A549 (cell line): ENCODE measurements around the gene SLC35B2. TPM values are rescaled to one million over a fixed set of nuclear protein-coding genes. Genes with fewer than 3 reads are reported as not detected.
A peak's percentile ranks its signal among the peaks of the same experiment; 100 is the strongest.

Experiments
- ATAC-seq, 2 experiments: fragments of 200-7000 bp in 1 of 2; fragments of >200 bp in 1 of 2; cut with Nextera tagmentation in 1 of 2; cut with Tn5 transposase in 1 of 2; 3 replicates each; pipeline versions ENCODE4 v1.8.0 to v1.9.1; 2018 to 2020; ENCODE audit warnings: mild to moderate bottlenecking in 1 of 2, moderate library complexity in 1 of 2
- CTCF ChIA-PET: fragments of 300-600 bp; sonication (Branson Sonifier 250); formaldehyde crosslinking; extraction: SDS; loops from one replicate; lab custom pipeline; 2021; ENCODE audit warnings: antibody characterized with exemption, inconsistent platforms; lab: Yijun Ruan, JAX
- POLR2A ChIA-PET: fragments of 350-600 bp; formaldehyde crosslinking; extraction: SDS; loops from one replicate; lab custom pipeline; 2021; ENCODE audit warnings: antibody characterized with exemption, inconsistent platforms; lab: Yijun Ruan, JAX
- DNase-seq, 2 experiments: peaks; one replicate each; pipeline versions ENCODE4 v3.0.0 to v3.0.0-alpha.2; 2011 to 2016; ENCODE audit warnings: low read depth in 1 of 2, low spot score in 1 of 2
- FAIRE-seq: peaks from 2 replicates; lab custom pipeline; 2011; peaks lifted over from hg19 to GRCh38; lab: Jason Lieb, UNC
- H3K27ac ChIP-seq, 2 experiments: fragments of >200 bp; sonication (Bioruptor Twin); formaldehyde crosslinking; 3 replicates each; pipeline ENCODE4 v1.5.1; 2016 to 2017
- H3K4me1 ChIP-seq: fragments of >200 bp; sonication (Bioruptor Twin); formaldehyde crosslinking; 3 replicates; pipeline ENCODE4 v1.6.1; 2016
- H3K4me2 ChIP-seq: fragments of >200 bp; sonication (Bioruptor Twin); formaldehyde crosslinking; 3 replicates; pipeline ENCODE4 v1.6.1; 2016
- H3K4me3 ChIP-seq: fragments of >200 bp; sonication (Bioruptor Twin); formaldehyde crosslinking; 3 replicates; pipeline ENCODE4 v1.5.1; 2016
- H3K9me3 ChIP-seq: fragments of >200 bp; sonication (Bioruptor Twin); formaldehyde crosslinking; 3 replicates; pipeline ENCODE4 v1.6.1; 2016
- BCL3 ChIP-seq: fragments of >200 bp; sonication (Bioruptor Twin); formaldehyde crosslinking; IDR thresholded peaks from 3 replicates; pipeline ENCODE4 v1.6.1; 2016
- BHLHE40 ChIP-seq: IDR thresholded peaks from 2 replicates; pipeline ENCODE4 v1.6.1; 2012; ENCODE audit warnings: low read depth, low read length, inconsistent platforms
- CBX2 ChIP-seq: fragments of 200-600 bp; sonication (generic); IDR thresholded peaks from 2 replicates; pipeline ENCODE4 v1.6.1; 2016; ENCODE audit warnings: low read depth, mild to moderate bottlenecking, borderline replicate concordance
- CBX8 ChIP-seq: fragments of 200-600 bp; sonication (generic); IDR thresholded peaks from 2 replicates; pipeline ENCODE4 v1.6.1; 2016
- CEBPB ChIP-seq, 2 experiments: fragments of >200 bp in 1 of 2; sonication (Bioruptor Twin) in 1 of 2; formaldehyde crosslinking in 1 of 2; IDR thresholded peaks; 2 replicates each; pipeline ENCODE4 v1.6.1; 2012 to 2016
- CHD2 ChIP-seq: fragments of 150-350 bp; IDR thresholded peaks from 2 replicates; pipeline ENCODE4 v1.6.1; 2014; ENCODE audit warnings: low read length; ENCODE audit not compliant: partially characterized antibody
- CHD4 ChIP-seq: fragments of 200-600 bp; sonication (generic); IDR thresholded peaks from 2 replicates; pipeline ENCODE4 v1.6.1; 2016; ENCODE audit warnings: antibody characterized with exemption, mild to moderate bottlenecking, borderline replicate concordance
- CTCF ChIP-seq: fragments of >200 bp; sonication (Bioruptor Twin); formaldehyde crosslinking; IDR thresholded peaks from 3 replicates; pipeline ENCODE4 v1.5.1; 2016
- EHMT2 ChIP-seq: fragments of 200-600 bp; sonication (generic); IDR thresholded peaks from 2 replicates; pipeline ENCODE4 v1.6.1; 2016; ENCODE audit warnings: antibody characterized with exemption, low read depth, mild to moderate bottlenecking, moderate library complexity
- ESRRA ChIP-seq: fragments of 150-350 bp; IDR thresholded peaks from 2 replicates; pipeline ENCODE4 v1.6.1; 2014; ENCODE audit warnings: mild to moderate bottlenecking, low read length, borderline replicate concordance
- FOSB ChIP-seq: fragments of 250-450 bp; sonication (Bioruptor Pico); IDR thresholded peaks from 2 replicates; pipeline ENCODE4 v1.5.0; 2020; ENCODE audit warnings: mild to moderate bottlenecking, moderate library complexity
- GATA3 ChIP-seq: IDR thresholded peaks from 2 replicates; pipeline ENCODE4 v1.6.1; 2012; ENCODE audit warnings: borderline replicate concordance
- HDAC2 ChIP-seq: fragments of 200-600 bp; sonication (generic); IDR thresholded peaks from 2 replicates; pipeline ENCODE4 v1.6.1; 2016
- HEYL ChIP-seq: fragments of 250-450 bp; sonication (Bioruptor Pico); IDR thresholded peaks from 2 replicates; pipeline ENCODE4 v1.8.0; 2021; ENCODE audit warnings: mild to moderate bottlenecking, moderate library complexity
- HOXA7 ChIP-seq: fragments of 250-450 bp; sonication (Bioruptor Pico); IDR thresholded peaks from 2 replicates; pipeline ENCODE4 v1.5.0; 2020; ENCODE audit warnings: mild to moderate bottlenecking, moderate library complexity
- HOXB13 ChIP-seq: fragments of 250-450 bp; sonication (Bioruptor Pico); IDR thresholded peaks from 2 replicates; pipeline ENCODE4 v1.5.0; 2020; ENCODE audit warnings: low read depth, mild to moderate bottlenecking, moderate library complexity
- HOXB5 ChIP-seq: fragments of 250-450 bp; sonication (Bioruptor Pico); IDR thresholded peaks from 2 replicates; pipeline ENCODE4 v1.5.0; 2020; ENCODE audit warnings: mild to moderate bottlenecking, moderate library complexity
- JUN ChIP-seq, 2 experiments: fragments of >200 bp; sonication (Bioruptor Twin); formaldehyde crosslinking; IDR thresholded peaks; 2 replicates in 1 of 2; 3 replicates in 1 of 2; pipeline ENCODE4 v1.6.1; 2016 to 2017
- JUNB ChIP-seq: fragments of >200 bp; sonication (Bioruptor Twin); formaldehyde crosslinking; IDR thresholded peaks from 2 replicates; pipeline ENCODE4 v1.6.1; 2016
- KDM5A ChIP-seq: fragments of 200-600 bp; sonication (generic); IDR thresholded peaks from 2 replicates; pipeline ENCODE4 v1.6.1; 2016; ENCODE audit warnings: antibody characterized with exemption, mild to moderate bottlenecking
- MAFK ChIP-seq: fragments of 450-650 bp; IDR thresholded peaks from 2 replicates; pipeline ENCODE4 v1.6.1; 2014; ENCODE audit not compliant: partially characterized antibody
- MAX ChIP-seq: IDR thresholded peaks from 2 replicates; pipeline ENCODE4 v1.6.1; 2012
- MAZ ChIP-seq: fragments of 150-350 bp; IDR thresholded peaks from 2 replicates; pipeline ENCODE4 v1.6.1; 2014; ENCODE audit warnings: antibody characterized with exemption, low read depth, low read length, borderline replicate concordance
- NPAS2 ChIP-seq: fragments of 250-450 bp; sonication (Bioruptor Pico); IDR thresholded peaks from 2 replicates; pipeline ENCODE4 v1.8.0; 2022; ENCODE audit warnings: mild to moderate bottlenecking, moderate library complexity, borderline replicate concordance
- PHF8 ChIP-seq: fragments of 200-600 bp; sonication (generic); IDR thresholded peaks from 2 replicates; pipeline ENCODE4 v1.6.1; 2016; ENCODE audit warnings: low read depth, mild to moderate bottlenecking, antibody characterized with exemption, moderate library complexity, borderline replicate concordance
- POLR2A ChIP-seq: IDR thresholded peaks from 2 replicates; pipeline ENCODE4 v1.6.1; 2012; ENCODE audit warnings: mild to moderate bottlenecking, low read length
- POLR2AphosphoS2 ChIP-seq: conservative IDR thresholded peaks from 2 replicates; pipeline ENCODE4 v1.6.1; 2012; ENCODE audit warnings: low read length, improper control_type of control experiment, inconsistent platforms
- RARB ChIP-seq: fragments of 250-450 bp; sonication (Bioruptor Pico); IDR thresholded peaks from 2 replicates; pipeline ENCODE4 v1.8.0; 2021; ENCODE audit warnings: mild to moderate bottlenecking, moderate library complexity
- RCOR1 ChIP-seq: fragments of 150-350 bp; IDR thresholded peaks from 2 replicates; pipeline ENCODE4 v1.6.1; 2014; ENCODE audit warnings: antibody characterized with exemption, low read length, low read depth
- REST ChIP-seq: fragments of 200-600 bp; sonication (generic); IDR thresholded peaks from 2 replicates; pipeline ENCODE4 v1.6.1; 2016; ENCODE audit warnings: antibody characterized with exemption, mild to moderate bottlenecking, moderate library complexity
- SMC3 ChIP-seq: fragments of >200 bp; sonication (Bioruptor Twin); formaldehyde crosslinking; IDR thresholded peaks from 3 replicates; pipeline ENCODE4 v1.6.1; 2018; ENCODE audit warnings: inconsistent platforms
- TP53 ChIP-seq: fragments of 250-450 bp; sonication (Bioruptor Pico); IDR thresholded peaks from 2 replicates; pipeline ENCODE4 v1.5.0; 2021; ENCODE audit warnings: mild to moderate bottlenecking, moderate library complexity
- USF2 ChIP-seq: fragments of 450-650 bp; IDR thresholded peaks from 2 replicates; pipeline ENCODE4 v1.6.1; 2014; ENCODE audit warnings: antibody characterized with exemption
- ZSCAN20 ChIP-seq: fragments of 250-450 bp; sonication (Bioruptor Pico); IDR thresholded peaks from 2 replicates; pipeline ENCODE4 v1.8.0; 2022; ENCODE audit warnings: mild to moderate bottlenecking, moderate library complexity
- WGBS: methylation state at CpG from one replicate; pipeline ENCODE4 v1.1.6; 2017; ENCODE audit errors: missing lambda C conversion rate; 5-methylcytosine and 5-hydroxymethylcytosine counted together
- polyA minus RNA-seq: library from RNA; depleted of rRNA, polyadenylated mRNA; stranded (reverse); fragments of >200 nt; gene quantifications from 2 replicates; pipeline ENCODE4 v1.2.3, GENCODE V29; 2011; rRNA and poly(A)+ RNA removed
- polyA plus RNA-seq, 4 experiments: library from polyadenylated mRNA; depleted of rRNA in 3 of 4; stranded (reverse); fragments of >200 nt; fragmentation: RNase III in 1 of 4; extraction: RNeasy Plus Mini Kit Qiagen cat#74134 plus additional on column Dnase treatment in 1 of 4; gene quantifications; 2 replicates in 3 of 4; 3 replicates in 1 of 4; pipeline ENCODE4 v1.2.3, GENCODE V29; 2011 to 2017

Gene SLC35B2
- polyA plus RNA-seq (2011; rRNA removed) (44.5 and 61.4 TPM in 2 replicates), polyA plus RNA-seq (2017; fragmentation: RNase III; extraction: RNeasy Plus Mini Kit Qiagen cat#74134 plus additional on column Dnase treatment) (38.7 to 45.6 TPM (median 45.5 TPM) in 3 replicates), polyA minus RNA-seq (44.0 and 52.2 TPM in 2 replicates)
- 56.6 and 84.2 TPM in 2 replicates for polyA plus RNA-seq (2012; cell fraction: cytosol; rRNA removed)
- polyA plus RNA-seq (2012; cell fraction: nucleus; rRNA removed) = 60.0 and 63.0 TPM in 2 replicates

GRCh38 chr6:44257025-44257752 lies at the start of gene SLC35B2:
TSS of gene SLC35B2 (minus strand) at chr6:44257528. CDS start at chr6:44257410, 118 bp downstream.
- peak within 1 kb of the TSS; percentile 93 to 99 for H3K27ac ChIP-seq
- H3K9me3 ChIP-seq = no peaks in the 10 kb centered on the region
- peak within 1 kb of the TSS; percentile 88 for H3K4me2 ChIP-seq
- ATAC-seq (peak; percentile 48 to 54), FAIRE-seq (no peak), DNase-seq (peak; percentile 48 to 55)
- ChIA-PET CTCF (interaction anchor here (0.6 to 3.7 kb wide), 14 partner anchors 10 to 161 kb away, joined by 3 to 29 read pairs (median 4); partner anchors contain the start of genes HSP90AB1 and MYMX), POLR2A (interaction anchor here (1.2 to 1.7 kb wide), 2 partner anchors 10 to 161 kb away, joined by 4 to 38 read pairs; partner anchors contain the start of gene HSP90AB1)
- peak within 1 kb of the TSS; percentile 96 for H3K4me3 ChIP-seq
- 0% methylated on average over 8 of the region's 80 CpGs for WGBS
- peaks cover 26% of the 10 kb centered on the region for H3K4me1 ChIP-seq
- TF ChIP-seq CBX8 (no peak), CBX2 (no peak), CHD4 (no peak), POLR2A (peak; percentile 51), SMC3 (peak; percentile 42), RARB (CRISPR knock-in tag) (no peak), HEYL (no peak), JUN (IDR thresholded peaks at IDR 0.05) (peak in 1 of 2 experiments; percentile 78; a peak in 2 of 5 replicates), GATA3 (no peak), HOXB13 (CRISPR knock-in tag) (no peak), TP53 (no peak), REST (no peak), MAFK (no peak), KDM5A (peak; percentile 46; the same call in 1 of the 2 replicates), FOSB (CRISPR knock-in tag) (no peak), USF2 (peak; percentile 98), EHMT2 (no peak), RCOR1 (no peak), HOXB5 (CRISPR knock-in tag) (no peak; the same call in 1 of the 2 replicates), ESRRA (0 out of 2 replicates have a peak, but pooled peaks have one; percentile 64), HOXA7 (no peak), CHD2 (no peak), JUNB (no peak), MAZ (no peak), HDAC2 (no peak), POLR2AphosphoS2 (no peak), NPAS2 (CRISPR knock-in tag) (peak; percentile 89), PHF8 (peak; percentile 59), ZSCAN20 (CRISPR knock-in tag) (no peak), BCL3 (peak; percentile 67; the same call in 1 of the 3 replicates), MAX (peak; percentile 72), CEBPB (IDR thresholded peaks at IDR 0.05) (no peak), CTCF (peak; percentile 80), BHLHE40 (no peak)
